Mesenchymal stem cell (in vitro differentiated cells and primary cell): Measurements from ENCODE around the gene ADK.

Experiments
- DNase-seq: peaks from one replicate; pipeline ENCODE4 v3.0.0-alpha.2; 2013
- H2AFZ ChIP-seq: one replicate; pipeline ENCODE4 v1.6.1; 2013; ENCODE audit warnings: low read depth, mild to moderate bottlenecking, control low read depth, inconsistent platforms, low read length, moderate library complexity
- H2AK5ac ChIP-seq: 2 replicates; pipeline ENCODE4 v1.6.1; 2013; ENCODE audit warnings: low read length, moderate library complexity, mild to moderate bottlenecking, inconsistent platforms; ENCODE audit not compliant: severe bottlenecking
- H2BK120ac ChIP-seq: one replicate; pipeline ENCODE4 v1.6.1; 2013; ENCODE audit warnings: low read depth, mild to moderate bottlenecking, inconsistent platforms, low read length, moderate library complexity
- H2BK12ac ChIP-seq, 2 experiments: one replicate each; pipeline ENCODE4 v1.6.1; 2013; ENCODE audit warnings: inconsistent platforms in 2 of 2, low read length in 2 of 2, mild to moderate bottlenecking in 2 of 2, moderate library complexity in 2 of 2, control low read depth in 1 of 2
- H2BK15ac ChIP-seq: one replicate; pipeline ENCODE4 v1.6.1; 2013; ENCODE audit warnings: mild to moderate bottlenecking, low read depth, inconsistent platforms; ENCODE audit not compliant: poor library complexity, severe bottlenecking
- H2BK5ac ChIP-seq: 2 replicates; pipeline ENCODE4 v1.6.1; 2013; ENCODE audit warnings: low read depth, mild to moderate bottlenecking, low read length, control low read depth, inconsistent platforms; ENCODE audit not compliant: poor library complexity, severe bottlenecking
- H3K14ac ChIP-seq, 2 experiments: one replicate each; pipeline ENCODE4 v1.6.1; 2013; ENCODE audit warnings: inconsistent platforms in 2 of 2, low read length in 2 of 2, control low read depth in 1 of 2, mild to moderate bottlenecking in 1 of 2, moderate library complexity in 1 of 2
- H3K18ac ChIP-seq, 2 experiments: one replicate each; pipeline ENCODE4 v1.6.1; 2013; ENCODE audit warnings: inconsistent platforms in 2 of 2, low read length in 2 of 2, control low read depth in 1 of 2, low read depth in 1 of 2, mild to moderate bottlenecking in 1 of 2
- H3K23ac ChIP-seq, 2 experiments: one replicate each; pipeline ENCODE4 v1.6.1; 2013; ENCODE audit warnings: inconsistent platforms in 2 of 2, low read length in 2 of 2, mild to moderate bottlenecking in 2 of 2, moderate library complexity in 2 of 2, control low read depth in 1 of 2
- H3K27ac ChIP-seq: 2 replicates; pipeline ENCODE4 v1.5.1; 2013; ENCODE audit warnings: mild to moderate bottlenecking, moderate library complexity, low read length, control low read depth, inconsistent platforms; ENCODE audit not compliant: poor library complexity, severe bottlenecking
- H3K27me3 ChIP-seq, 2 experiments: 2 replicates each; pipeline versions ENCODE4 v1.6.1 to v1.7.0; 2013; ENCODE audit warnings: low read length in 2 of 2, mild to moderate bottlenecking in 2 of 2, moderate library complexity in 2 of 2, control low read depth in 1 of 2, inconsistent platforms in 1 of 2; ENCODE audit not compliant: control insufficient read depth in 1 of 2, insufficient read depth in 1 of 2
- H3K36me3 ChIP-seq, 2 experiments: 2 replicates each; pipeline versions ENCODE4 v1.6.1 to v1.7.0; 2013; ENCODE audit warnings: low read length in 2 of 2, control low read depth in 1 of 2, inconsistent platforms in 1 of 2, low read depth in 1 of 2, mild to moderate bottlenecking in 1 of 2; ENCODE audit not compliant: insufficient read depth in 2 of 2, control insufficient read depth in 1 of 2
- H3K4ac ChIP-seq, 2 experiments: one replicate each; pipeline ENCODE4 v1.6.1; 2013; ENCODE audit warnings: inconsistent platforms in 2 of 2, low read length in 2 of 2, mild to moderate bottlenecking in 2 of 2, moderate library complexity in 2 of 2, control low read depth in 1 of 2, low read depth in 1 of 2
- H3K4me1 ChIP-seq: 2 replicates; pipeline ENCODE4 v1.6.1; 2013; ENCODE audit warnings: low read depth, low read length, control low read depth; ENCODE audit not compliant: control insufficient read depth, insufficient read depth
- H3K4me2 ChIP-seq: 2 replicates; pipeline ENCODE4 v1.6.1; 2013; ENCODE audit warnings: low read length, mild to moderate bottlenecking, inconsistent platforms; ENCODE audit not compliant: poor library complexity, severe bottlenecking
- H3K4me3 ChIP-seq, 2 experiments: 2 replicates each; pipeline versions ENCODE4 v1.5.1 to v1.7.0; 2013; ENCODE audit warnings: low read length in 2 of 2, mild to moderate bottlenecking in 2 of 2, control low read depth in 1 of 2, low read depth in 1 of 2; ENCODE audit not compliant: insufficient read depth in 1 of 2
- H3K79me1 ChIP-seq: replicated peaks from 2 replicates; pipeline ENCODE4 v1.6.1; 2013; ENCODE audit warnings: mild to moderate bottlenecking, control low read depth, low read length, inconsistent platforms; ENCODE audit not compliant: poor library complexity, severe bottlenecking
- H3K9ac ChIP-seq: 2 replicates; pipeline ENCODE4 v1.7.0; 2013; ENCODE audit warnings: mild to moderate bottlenecking, low read length, moderate library complexity
- H3K9me3 ChIP-seq: 2 replicates; pipeline ENCODE4 v1.7.0; 2013; ENCODE audit warnings: mild to moderate bottlenecking, low read length; ENCODE audit not compliant: control insufficient read depth
- H4K8ac ChIP-seq: one replicate; pipeline ENCODE4 v1.6.1; 2013; ENCODE audit warnings: inconsistent platforms, mild to moderate bottlenecking, low read length, moderate library complexity
- H4K91ac ChIP-seq: one replicate; pipeline ENCODE4 v1.6.1; 2013; ENCODE audit warnings: mild to moderate bottlenecking, low read length, inconsistent platforms
- WGBS: methylation state at CpG from one replicate; pipeline ENCODE4 v1.1.7; 2013; ENCODE audit warnings: mixed read lengths; 5-methylcytosine and 5-hydroxymethylcytosine counted together

The ADK gene

GRCh38 chr10:74425456-74426001 is 274.5 kb downstream of the ADK start:
- Histone ChIP-seq H3K4me3 (no peak overlapping the region), H3K27me3 (no peaks in the 10 kb centered on the region), H3K4ac (no peak overlapping the region), H2BK15ac (no peak overlapping the region), H2AK5ac (no peak overlapping the region), H3K4me1 (no peaks in the 10 kb centered on the region), H4K8ac (no peak overlapping the region), H3K9me3 (peaks cover 7% of the 10 kb centered on the region), H3K18ac (no peak overlapping the region), H3K36me3 (peaks cover 5 to 14% of the 10 kb centered on the region in 2 experiments), H3K4me2 (no peak overlapping the region), H3K9ac (no peak overlapping the region), H2BK12ac (no peak overlapping the region), H2BK120ac (no peak overlapping the region), H3K27ac (no peak overlapping the region), H3K79me1 (peaks cover 9% of the 10 kb centered on the region), H4K91ac (no peak overlapping the region), H3K14ac (no peak overlapping the region), H3K23ac (no peak overlapping the region), H2BK5ac (no peak overlapping the region), H2AFZ (no peak overlapping the region)
- 100% methylated on average over 2 of the region's 2 CpGs for WGBS
- no peak for DNase-seq

GRCh38 chr10:74431816-74432215 is 280.8 kb downstream of the ADK start:
- no peaks in the 10 kb centered on the region for H3K9me3 ChIP-seq
- H3K27ac ChIP-seq: no peak overlapping the region
- WGBS: no CpG with 5 or more reads among the region's 4 CpGs

GRCh38 chr10:74432841-74433594 is 282.0 kb downstream of the ADK start:
- Histone ChIP-seq H3K79me1 (peaks cover 2% of the 10 kb centered on the region), H3K4me3 (no peak overlapping the region), H3K27ac (no peak overlapping the region), H3K4ac (no peak overlapping the region), H3K9me3 (no peaks in the 10 kb centered on the region), H2AFZ (no peak overlapping the region), H4K91ac (no peak overlapping the region), H3K36me3 (peaks cover 0 to 3% of the 10 kb centered on the region in 2 experiments), H3K18ac (no peak overlapping the region), H3K4me1 (no peaks in the 10 kb centered on the region), H3K23ac (no peak overlapping the region), H3K27me3 (no peaks in the 10 kb centered on the region), H4K8ac (no peak overlapping the region), H3K4me2 (no peak overlapping the region), H3K14ac (no peak overlapping the region), H2AK5ac (no peak overlapping the region), H2BK15ac (no peak overlapping the region), H3K9ac (no peak overlapping the region), H2BK120ac (no peak overlapping the region), H2BK12ac (no peak overlapping the region), H2BK5ac (no peak overlapping the region)
- WGBS: 11% methylated on average over 1 of the region's 1 CpG
- DNase-seq: peak; percentile 86

More at GRCh38 chr10:74431816-74432215, 280.8 kb downstream of the ADK start:
- Histone ChIP-seq H2AFZ (no peak overlapping the region), H4K91ac (no peak overlapping the region), H2BK120ac (no peak overlapping the region), H3K27me3 (no peaks in the 10 kb centered on the region), H2AK5ac (no peak overlapping the region), H3K4me3 (no peak overlapping the region), H2BK5ac (no peak overlapping the region), H3K4ac (no peak overlapping the region), H3K18ac (no peak overlapping the region), H3K36me3 (peaks cover 0 to 9% of the 10 kb centered on the region in 2 experiments), H2BK15ac (no peak overlapping the region), H4K8ac (no peak overlapping the region), H3K4me1 (no peaks in the 10 kb centered on the region), H2BK12ac (no peak overlapping the region), H3K14ac (no peak overlapping the region), H3K4me2 (no peak overlapping the region), H3K79me1 (peaks cover 3% of the 10 kb centered on the region), H3K9ac (no peak overlapping the region), H3K23ac (no peak overlapping the region)
- DNase-seq: no peak

GRCh38 chr10:74433595-74433956 is 282.6 kb downstream of the ADK start:
- Histone ChIP-seq H2BK5ac (no peak overlapping the region), H3K4me3 (no peak overlapping the region), H2BK15ac (no peak overlapping the region), H3K23ac (no peak overlapping the region), H3K18ac (no peak overlapping the region), H3K27ac (no peak overlapping the region), H3K9me3 (no peaks in the 10 kb centered on the region), H3K4me1 (peaks cover 2% of the 10 kb centered on the region), H2AFZ (no peak overlapping the region), H2BK12ac (no peak overlapping the region), H3K4me2 (no peak overlapping the region), H3K4ac (no peak overlapping the region), H3K36me3 (peaks cover 0 to 2% of the 10 kb centered on the region in 2 experiments), H3K14ac (no peak overlapping the region), H3K27me3 (no peaks in the 10 kb centered on the region), H3K79me1 (peaks cover 2% of the 10 kb centered on the region), H4K91ac (no peak overlapping the region), H3K9ac (no peak overlapping the region), H2BK120ac (no peak overlapping the region), H4K8ac (no peak overlapping the region), H2AK5ac (no peak overlapping the region)
- 50% methylated on average over 1 of the region's 1 CpG for WGBS
- DNase-seq: no peak
